B cell (primary cell): ENCODE results near the gene PIPOX.

Source experiments
- EZH2 ChIP-seq: IDR thresholded peaks from 2 replicates; pipeline ENCODE4 v1.6.1; 2012; ENCODE audit warnings: borderline replicate concordance, low read depth, mild to moderate bottlenecking, moderate library complexity, low read length; ENCODE audit not compliant: insufficient read depth, poor library complexity, severe bottlenecking
- TF ChIP-seq, protein P1 (sequence below): fragments of 200-600 bp; IDR thresholded peaks from one replicate; pipeline ENCODE4 v1.8.0; 2022; ENCODE audit warnings: antibody characterized with exemption, mild to moderate bottlenecking

DNA sequence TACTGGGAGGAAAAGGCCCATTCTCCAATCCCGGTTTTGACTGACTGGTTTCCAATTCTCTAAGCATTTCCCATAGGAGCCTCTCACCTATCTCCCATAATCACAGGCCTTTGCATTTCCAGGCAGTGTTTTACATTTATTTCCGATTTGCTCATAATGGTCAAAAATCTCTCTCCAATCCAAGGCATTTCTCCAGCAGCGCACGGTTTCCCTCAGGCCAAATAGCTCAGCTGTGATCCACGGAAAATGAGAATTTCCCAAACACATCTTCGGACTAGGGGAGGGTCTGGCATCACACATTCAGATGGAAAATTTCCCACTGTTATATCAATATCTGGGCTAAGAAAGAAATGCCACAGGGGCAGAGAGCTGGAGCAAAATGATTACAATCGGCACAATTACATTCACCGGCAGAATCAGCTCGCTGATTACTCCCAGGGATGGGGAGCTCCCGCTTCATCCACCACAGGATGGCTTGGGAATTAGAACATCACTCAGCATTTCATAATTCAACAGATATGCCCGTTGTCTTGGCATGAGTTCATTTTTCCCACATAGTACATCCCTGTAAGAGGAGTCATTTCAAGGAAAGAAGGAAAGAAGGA is 6.7 kb downstream of the PIPOX start:
- TF ChIP-seq, protein P1, sequence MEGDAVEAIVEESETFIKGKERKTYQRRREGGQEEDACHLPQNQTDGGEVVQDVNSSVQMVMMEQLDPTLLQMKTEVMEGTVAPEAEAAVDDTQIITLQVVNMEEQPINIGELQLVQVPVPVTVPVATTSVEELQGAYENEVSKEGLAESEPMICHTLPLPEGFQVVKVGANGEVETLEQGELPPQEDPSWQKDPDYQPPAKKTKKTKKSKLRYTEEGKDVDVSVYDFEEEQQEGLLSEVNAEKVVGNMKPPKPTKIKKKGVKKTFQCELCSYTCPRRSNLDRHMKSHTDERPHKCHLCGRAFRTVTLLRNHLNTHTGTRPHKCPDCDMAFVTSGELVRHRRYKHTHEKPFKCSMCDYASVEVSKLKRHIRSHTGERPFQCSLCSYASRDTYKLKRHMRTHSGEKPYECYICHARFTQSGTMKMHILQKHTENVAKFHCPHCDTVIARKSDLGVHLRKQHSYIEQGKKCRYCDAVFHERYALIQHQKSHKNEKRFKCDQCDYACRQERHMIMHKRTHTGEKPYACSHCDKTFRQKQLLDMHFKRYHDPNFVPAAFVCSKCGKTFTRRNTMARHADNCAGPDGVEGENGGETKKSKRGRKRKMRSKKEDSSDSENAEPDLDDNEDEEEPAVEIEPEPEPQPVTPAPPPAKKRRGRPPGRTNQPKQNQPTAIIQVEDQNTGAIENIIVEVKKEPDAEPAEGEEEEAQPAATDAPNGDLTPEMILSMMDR = no peak
- no peak for TF ChIP-seq EZH2
